SIG-M5 treated with dmso at 0.1 percent for 504 hours (cell line): ENCODE measurements around the gene BCR.

Experiments used
- DNase-seq: peaks from one replicate; lab custom pipeline; 2025; ENCODE audit not compliant: unreplicated experiment; lab: John Stamatoyannopoulos, UW

BCR gene

DNA sequence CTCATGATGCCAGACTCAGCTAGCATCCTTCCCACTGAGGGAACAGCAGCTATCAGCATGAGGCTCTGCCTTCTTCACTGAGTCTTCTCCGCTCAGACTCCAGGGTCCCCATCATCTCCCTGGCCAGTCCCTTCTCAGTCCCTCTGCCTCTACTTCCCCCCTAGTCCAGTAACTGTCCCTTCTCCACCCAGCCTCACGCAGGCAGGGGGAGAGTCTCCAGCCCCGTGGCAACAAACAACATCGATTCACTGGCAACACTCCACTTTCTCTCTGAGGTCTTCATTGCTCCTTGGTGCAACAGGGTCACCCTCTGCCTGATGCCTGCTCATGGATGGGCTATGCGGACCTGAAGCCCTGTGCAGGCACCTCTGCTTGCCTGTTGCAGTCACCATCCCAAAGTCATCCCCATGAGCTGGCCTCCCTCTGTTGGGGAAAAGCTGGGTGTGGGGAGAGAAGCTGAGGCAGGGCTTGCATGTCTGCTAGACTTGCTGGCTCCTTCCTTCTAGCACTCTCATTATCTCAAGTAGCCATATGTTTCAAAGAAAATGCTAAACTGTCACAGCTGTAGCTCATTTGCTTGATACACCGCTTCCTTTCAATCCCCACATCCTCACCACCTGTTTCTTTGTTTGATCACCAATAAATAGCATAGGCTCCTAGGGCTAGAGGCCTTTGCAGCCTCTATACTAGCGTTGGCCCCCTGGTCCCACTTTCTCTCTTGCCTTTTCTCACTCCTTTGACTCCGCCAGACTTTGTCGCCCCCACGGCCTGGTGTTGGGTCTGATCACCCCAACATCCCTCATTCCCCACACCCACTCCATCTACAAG lies 4.3 kb upstream of the BCR start:
- no peak for DNase-seq

DNA sequence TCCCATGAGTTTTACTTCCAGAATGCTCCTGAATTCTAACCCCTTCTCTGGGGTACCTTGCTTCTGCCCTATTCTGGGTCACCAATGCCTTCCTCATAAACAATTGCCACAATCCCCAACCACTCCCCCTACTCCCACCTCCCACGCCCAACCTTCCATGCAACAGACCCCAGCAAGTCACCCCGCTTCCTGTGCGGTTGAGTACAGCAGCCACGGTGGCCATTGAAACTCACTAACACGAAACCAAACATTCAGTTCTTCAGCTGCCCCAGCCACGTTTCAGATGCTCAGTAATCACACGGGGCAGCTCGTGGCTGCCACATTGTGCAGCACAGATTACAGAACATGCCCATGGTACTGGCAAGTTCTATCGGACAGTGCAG lies 3.7 kb upstream of the BCR start:
- DNase-seq = no peak

DNA sequence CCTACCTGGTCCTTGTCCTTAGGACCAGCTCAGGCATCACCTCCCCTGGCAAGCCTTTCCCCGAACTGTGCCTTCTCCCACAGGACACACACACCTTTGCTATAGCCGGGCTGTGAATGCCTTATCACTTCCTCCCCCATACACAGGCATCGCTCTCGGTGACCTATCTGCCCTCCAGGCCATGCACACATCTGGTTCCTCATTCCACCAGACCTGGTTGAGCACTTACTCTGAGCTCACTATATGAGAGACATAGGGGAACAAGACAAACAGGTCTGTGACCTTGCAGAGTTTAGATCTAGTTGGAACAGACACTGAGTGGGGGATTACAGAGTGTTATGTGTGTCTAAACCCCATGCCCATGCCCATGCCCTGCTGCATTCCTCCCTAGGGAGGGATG lies 3.1 kb upstream of the BCR start:
- DNase-seq = no peak

DNA sequence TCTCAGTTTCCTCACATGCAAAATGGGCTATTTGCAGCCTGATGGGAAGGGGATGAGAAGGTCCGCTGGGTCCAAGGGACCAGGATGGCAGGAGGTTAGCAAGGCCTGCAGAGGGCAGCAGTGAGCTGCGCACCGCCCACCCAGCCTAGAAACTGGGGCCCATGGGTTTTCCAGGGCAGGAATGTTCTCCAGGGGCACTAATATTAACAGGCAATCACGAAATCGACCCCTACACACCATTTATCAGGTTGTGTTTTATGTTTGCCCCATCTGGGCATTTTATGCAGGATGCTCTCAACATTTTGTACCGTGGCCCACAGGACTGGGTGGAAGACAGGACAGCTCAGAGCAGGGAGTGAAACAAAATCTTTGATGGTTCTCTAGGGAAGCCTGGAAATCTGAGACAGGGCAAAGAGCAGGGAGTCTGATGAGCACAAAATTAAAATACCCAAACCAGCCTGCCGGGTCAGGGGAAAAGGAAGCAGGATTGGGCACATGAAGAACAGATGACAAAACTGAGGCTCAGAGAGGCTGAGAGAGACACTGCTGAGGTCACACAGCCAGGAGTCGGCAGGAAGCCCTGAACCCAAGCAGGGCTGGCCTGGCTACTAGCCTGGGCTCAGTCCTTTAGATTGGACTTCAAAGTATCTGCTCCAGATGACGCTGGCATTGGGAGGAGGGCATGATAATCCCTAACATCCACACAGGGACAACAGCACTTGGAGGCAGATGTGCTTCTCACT lies 1.6 kb upstream of the BCR start:
- peak; percentile 34 for DNase-seq

DNA sequence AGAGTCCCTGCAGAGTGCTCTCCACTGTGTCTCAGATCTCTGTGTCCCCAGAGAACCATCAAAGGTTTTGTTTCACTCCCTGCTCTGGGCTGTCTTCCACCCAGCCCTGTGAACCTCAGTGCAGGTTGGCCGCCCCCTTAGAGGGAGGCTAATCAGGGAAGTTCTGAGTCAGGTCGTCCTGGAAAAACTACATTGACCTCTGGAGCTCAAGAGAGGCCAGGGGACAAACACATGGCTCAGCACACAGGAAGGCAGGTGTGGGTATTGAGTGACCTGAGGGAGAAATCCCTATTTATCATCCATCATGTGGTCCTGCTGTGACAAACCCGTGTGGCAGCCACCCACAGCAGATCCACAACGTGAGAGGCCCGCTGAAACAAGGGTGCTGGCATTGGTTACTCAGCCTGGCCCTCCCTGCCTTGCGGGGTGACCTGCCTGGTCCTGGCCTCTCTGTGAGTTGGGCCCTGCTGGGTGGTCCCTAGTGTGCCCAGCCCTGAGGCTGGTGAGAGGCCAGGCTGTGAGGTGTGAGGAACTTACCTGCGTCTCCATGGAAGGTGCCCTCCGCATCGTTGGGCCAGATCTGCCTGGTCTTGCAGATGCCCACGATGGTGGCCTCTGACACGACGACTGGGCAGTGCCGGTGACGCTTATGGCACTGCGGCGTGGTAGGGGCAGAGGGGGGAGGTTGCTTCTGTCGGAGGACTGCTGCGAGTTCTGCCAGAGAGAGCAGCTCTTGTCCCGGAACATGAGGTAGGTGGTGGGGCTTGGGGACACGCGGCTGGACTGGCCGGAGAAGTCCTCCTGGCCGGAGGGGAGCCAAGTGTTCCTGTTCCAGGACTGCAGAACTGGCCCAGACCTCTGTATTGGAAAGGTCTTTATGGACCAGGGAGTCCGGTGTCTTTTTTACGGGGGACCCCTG lies 669 bp upstream of the BCR start:
- no peak for DNase-seq

DNA sequence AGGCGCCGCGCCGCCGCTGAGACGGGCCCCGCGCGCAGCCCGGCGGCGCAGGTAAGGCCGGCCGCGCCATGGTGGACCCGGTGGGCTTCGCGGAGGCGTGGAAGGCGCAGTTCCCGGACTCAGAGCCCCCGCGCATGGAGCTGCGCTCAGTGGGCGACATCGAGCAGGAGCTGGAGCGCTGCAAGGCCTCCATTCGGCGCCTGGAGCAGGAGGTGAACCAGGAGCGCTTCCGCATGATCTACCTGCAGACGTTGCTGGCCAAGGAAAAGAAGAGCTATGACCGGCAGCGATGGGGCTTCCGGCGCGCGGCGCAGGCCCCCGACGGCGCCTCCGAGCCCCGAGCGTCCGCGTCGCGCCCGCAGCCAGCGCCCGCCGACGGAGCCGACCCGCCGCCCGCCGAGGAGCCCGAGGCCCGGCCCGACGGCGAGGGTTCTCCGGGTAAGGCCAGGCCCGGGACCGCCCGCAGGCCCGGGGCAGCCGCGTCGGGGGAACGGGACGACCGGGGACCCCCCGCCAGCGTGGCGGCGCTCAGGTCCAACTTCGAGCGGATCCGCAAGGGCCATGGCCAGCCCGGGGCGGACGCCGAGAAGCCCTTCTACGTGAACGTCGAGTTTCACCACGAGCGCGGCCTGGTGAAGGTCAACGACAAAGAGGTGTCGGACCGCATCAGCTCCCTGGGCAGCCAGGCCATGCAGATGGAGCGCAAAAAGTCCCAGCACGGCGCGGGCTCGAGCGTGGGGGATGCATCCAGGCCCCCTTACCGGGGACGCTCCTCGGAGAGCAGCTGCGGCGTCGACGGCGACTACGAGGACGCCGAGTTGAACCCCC lies 798 bp downstream of the BCR start:
- DNase-seq = no peak

DNA sequence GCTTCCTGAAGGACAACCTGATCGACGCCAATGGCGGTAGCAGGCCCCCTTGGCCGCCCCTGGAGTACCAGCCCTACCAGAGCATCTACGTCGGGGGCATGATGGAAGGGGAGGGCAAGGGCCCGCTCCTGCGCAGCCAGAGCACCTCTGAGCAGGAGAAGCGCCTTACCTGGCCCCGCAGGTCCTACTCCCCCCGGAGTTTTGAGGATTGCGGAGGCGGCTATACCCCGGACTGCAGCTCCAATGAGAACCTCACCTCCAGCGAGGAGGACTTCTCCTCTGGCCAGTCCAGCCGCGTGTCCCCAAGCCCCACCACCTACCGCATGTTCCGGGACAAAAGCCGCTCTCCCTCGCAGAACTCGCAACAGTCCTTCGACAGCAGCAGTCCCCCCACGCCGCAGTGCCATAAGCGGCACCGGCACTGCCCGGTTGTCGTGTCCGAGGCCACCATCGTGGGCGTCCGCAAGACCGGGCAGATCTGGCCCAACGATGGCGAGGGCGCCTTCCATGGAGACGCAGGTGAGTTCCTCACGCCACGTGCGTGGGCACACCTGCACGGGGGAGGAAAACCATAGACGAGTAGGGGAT lies 1.5 kb downstream of the BCR start:
- no peak for DNase-seq

DNA sequence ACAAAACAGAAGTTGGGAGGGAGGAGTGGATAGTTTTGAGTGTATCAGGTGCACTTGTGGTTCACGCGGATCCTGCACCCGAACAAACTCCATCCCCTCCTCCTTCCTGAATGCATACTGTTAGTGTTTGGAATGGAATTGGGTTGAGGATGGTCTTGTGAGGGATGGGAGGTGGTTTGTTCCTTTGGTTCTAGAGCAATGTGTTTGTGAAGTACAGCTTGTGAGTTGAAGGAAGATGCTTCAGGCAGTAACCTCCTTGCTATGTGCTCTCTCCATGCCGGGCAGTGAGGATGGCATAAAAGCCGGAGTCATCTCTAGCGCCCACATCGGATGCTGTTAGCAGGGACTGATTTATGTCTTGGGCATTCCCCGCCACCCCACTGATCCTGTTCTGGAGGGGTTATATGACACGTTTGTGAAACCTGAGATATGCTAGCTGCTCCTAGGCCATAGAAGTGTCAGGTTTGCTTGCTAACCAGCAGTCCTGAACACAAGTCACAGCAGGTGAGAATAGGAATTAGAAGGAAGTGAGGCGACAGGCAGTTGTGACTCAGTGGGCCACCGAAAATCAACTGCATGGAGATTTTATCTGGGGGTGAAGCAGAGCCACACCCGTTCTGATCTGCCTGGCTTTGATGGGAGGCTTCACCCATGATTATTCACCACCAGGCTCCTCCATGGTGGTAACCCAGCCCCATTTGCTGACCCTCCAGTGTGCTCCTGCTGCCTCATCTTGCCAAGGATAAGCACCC lies 2.2 kb downstream of the BCR start:
- DNase-seq = no peak

DNA sequence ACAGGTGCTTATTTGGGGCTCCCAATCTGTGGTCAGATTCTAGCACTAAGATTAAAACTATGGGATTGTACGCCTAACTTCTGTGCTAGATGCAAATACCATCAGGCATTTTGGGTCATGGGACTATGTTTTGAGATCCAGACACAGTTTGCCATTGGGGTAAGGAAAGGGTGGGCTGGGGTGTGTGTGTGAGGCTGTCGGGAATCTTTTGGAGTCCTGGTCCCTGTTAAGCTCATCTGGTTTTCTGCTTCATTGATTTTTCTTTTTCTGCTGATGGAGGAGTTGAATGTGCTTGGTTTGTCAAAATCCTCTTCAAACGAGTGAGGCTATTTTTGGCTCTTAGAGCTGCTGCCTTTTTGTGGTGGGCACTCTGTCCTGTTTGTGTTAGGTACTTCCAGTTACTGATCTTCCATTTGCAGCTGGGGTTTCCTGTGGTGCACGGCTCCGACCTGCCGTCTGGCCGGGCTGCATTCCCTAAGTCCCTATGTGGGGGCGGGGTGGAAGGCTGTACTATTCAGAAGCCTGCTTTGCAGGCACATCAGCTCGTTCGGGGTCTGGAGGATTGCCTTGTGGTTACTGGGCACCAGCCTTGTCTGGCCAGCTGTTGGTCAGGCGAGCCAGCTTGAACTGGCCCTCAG lies 2.9 kb downstream of the BCR start:
- no peak for DNase-seq

DNA sequence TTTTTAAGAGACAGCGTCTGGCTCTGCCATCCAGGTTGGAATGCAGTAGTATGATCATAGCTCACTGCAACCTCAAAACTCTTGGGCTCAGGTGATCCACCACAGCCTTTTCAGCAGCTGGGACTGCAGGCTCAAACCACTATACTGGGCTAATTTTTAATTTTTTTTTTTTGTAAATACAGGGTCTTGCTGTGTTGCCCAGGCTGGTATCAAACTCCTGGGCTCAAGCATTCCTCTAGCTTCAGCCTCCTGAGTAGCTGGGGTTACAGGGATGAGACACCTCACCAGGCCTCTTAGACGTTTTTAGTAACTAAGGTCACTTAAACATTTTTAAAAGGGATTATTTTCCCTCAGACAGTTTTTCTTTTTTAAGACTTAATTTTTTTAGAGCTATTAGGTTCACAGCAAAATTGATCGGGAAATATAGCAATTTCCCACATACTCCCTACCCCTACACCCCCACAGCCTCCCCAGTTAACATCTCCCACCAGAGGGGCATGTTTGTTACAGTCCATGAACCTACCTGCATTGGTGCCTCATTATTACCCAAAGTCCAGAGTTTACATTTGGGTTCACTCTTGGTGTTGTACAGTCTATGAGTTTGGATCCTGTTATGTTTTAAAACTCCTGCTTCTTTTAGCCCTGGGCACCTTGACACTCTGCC lies 3.9 kb downstream of the BCR start:
- DNase-seq = no peak

DNA sequence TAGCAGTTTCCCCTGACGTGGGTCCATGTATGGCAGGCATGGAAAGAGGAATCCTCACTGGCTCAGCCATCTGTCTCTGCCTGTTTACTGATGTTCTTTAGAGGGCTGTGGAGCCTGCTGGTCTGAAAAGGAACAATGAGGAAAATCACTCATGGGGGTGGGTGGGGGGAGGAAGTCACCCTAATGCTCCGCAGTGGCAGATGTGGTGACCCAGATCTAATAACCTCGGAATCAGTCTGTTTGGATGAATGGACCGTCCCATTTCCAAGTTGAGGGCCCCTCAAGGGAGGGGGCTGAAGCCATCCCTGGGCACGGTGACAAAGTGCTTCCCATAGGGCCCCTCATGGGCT lies 4.4 kb downstream of the BCR start:
- DNase-seq = no peak

DNA sequence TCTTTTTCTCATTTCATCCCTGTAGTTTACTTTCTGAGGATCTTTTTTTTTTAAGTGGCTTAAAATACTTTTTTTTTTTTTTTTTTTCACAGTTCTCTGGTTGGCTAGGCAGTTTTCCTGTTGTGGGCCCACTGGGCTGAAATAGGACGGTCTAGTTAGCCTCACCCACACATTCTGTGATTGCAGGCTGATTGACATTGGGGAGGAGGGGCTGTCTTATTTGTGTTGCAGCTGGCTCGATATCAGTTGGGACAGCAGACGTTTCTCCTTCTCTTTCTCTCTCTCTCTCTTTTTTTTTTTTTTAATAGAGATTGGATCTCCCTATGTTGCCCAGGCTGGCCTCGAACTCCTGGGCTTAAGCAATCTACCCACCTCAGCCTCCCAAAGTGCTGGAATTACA lies 6.9 kb downstream of the BCR start:
- no peak for DNase-seq

DNA sequence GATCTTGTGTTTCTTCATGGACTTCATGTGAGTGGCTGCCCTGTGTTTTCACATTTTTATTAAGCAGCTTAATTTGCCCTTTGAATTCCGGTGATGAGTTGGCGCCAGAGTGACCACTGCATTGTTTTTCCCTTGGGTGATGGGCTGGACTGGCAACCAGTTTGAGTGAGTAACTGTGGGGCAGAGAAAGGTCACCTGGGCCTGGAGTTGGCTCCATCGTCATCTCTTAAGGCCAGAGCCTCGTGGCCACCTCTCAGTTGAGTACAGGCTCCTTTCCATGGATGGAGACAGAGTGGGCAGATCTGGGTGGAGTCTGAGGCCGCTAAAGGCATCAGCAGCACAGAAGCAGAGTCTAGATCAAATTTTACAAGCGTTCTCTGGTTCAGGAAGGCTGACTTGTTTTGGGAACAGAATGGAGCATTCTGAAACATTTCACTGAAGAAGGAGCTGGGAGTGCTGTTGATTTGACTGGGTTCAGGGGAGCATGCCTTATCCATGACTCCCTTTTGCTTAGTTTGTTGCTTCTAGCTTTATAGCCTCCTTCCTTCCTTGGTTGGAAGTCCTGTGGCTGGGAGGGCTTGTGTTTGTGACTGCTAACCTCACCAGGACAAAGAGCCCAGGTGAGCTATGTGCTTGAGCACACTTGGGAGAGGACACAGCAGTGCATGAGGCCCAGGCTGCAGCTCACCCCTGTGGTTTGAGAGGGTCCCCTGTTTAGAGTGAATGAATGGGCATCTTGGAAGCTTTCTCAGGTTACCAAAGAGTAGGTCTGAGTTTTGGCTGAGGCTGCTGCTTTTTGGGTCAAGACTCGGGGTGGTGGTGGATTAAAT lies 7.8 kb downstream of the BCR start:
- no peak for DNase-seq

DNA sequence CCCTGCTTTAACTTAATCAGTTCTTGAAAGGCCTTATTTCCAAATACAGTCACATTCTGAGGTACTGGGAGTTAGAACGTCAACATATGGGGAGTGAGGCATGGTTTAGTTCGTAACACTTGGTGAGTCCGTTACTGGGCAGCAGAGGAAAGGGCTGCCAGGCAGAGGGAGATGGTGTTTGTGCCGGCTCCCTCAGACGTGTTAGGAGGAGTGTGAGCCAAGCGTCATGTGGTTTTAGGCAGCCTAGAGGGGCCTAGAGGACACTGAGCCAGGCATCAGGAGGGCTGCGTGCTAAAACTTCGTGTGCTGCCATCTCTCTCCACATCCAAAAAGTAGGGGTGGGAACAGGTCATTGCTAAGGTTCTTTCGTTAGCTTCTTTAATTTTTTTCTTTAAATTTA lies 10.2 kb downstream of the BCR start:
- no peak for DNase-seq

DNA sequence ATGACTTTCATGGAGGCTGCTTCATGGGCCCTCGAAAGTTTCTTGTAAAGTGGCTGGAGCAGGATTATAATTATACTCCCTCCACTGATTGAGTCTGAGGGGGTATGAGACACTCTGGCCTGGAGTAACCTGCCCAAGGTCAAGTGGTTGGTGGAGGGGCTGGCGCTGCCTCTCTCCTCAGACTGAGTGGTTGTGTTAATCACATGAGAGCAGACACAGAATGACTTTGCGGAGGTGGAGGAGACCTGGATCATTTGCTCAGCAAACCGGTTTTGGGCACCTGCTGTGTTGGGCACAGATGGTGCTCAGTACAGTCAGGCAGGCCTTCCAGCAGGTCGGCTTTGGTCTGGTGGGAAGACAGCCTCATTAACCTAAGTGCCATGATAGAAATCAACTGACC lies 11.8 kb downstream of the BCR start:
- peak; percentile 8 for DNase-seq

DNA sequence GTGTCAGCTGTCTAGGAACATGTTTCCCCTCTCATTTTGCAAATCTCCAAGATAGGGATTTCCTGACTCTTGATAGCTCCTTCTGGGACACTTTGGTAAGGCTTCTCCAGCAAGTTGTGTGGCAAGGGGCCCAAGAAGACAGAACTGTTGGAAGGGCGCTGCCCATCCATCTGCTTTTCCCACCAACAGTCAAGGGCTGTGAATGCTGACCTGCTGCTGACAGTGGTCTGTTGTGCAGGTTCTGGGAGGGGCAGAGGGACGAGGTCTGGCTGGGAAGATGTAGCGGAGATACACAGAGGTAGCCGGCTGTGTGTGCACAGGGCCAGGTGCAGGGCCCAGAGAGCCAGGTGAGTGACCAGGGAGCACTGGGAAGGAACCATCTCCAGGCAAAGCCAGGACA lies 12.2 kb downstream of the BCR start:
- DNase-seq = no peak

DNA sequence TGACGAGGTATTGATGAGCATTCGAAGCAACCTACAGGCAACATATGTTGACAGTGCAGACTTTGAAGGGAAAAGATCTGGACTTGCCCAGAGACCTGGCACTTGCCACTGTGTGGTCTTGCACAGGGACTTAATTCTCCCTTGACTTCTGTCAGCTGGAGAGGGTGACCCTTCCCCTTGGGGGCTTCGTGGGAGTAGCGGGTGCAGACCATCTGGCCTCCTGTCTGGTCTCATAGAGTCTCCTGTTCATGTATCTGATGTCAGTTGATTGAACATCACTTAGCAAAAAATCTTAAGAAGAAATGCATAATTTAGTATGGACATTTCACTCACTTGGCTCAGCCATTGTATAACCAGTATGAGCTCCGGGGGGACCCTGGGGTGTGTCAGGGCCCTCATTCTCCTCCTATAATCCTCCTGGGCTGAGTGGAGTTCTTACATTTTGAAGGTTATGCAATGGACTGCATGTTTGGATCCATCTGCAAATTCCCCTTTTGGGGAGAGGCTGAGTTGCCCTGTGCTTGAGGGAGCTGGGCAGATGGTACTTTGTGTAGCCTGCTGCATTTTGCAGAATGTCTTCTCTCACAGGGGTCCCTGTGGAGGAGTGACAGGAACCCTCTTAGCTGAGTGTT lies 13.0 kb downstream of the BCR start:
- no peak for DNase-seq
